K562 (cell line): ENCODE results near the gene SIPA1L2. TPM values are rescaled to one million over a fixed set of nuclear protein-coding genes. Genes with fewer than 3 reads are reported as not detected.

ENCODE experiments used
- ATAC-seq: fragments of 200-7000 bp; cut with Tn5 transposase; 3 replicates; pipeline ENCODE4 v1.9.1; 2020; ENCODE audit warnings: moderate library complexity
- BruUV-seq: library from RNA; stranded (reverse); fragments of 400-500 nt; replicated peaks from 2 replicates; lab custom pipeline; 2021; lab: Mats Ljungman, UMichigan
- CTCF ChIA-PET: fragments of 300-600 bp; formaldehyde crosslinking; extraction: SDS; loops from one replicate; lab custom pipeline; 2021; ENCODE audit warnings: low intra/inter-chr PET ratio; lab: Yijun Ruan, JAX
- POLR2A ChIA-PET: fragments of 300-600, 350-650 bp; sonication (Branson Sonifier 250); formaldehyde crosslinking; extraction: SDS; loops from one replicate; lab custom pipeline; 2021; ENCODE audit warnings: antibody characterized with exemption, inconsistent platforms; lab: Yijun Ruan, JAX
- DNase-seq, 4 experiments: peaks; one replicate each; pipeline versions ENCODE4 v3.0.0 to v3.0.0-alpha.2; 2011 to 2018; ENCODE audit warnings: low spot score in 3 of 4, mixed read lengths in 3 of 4; ENCODE audit errors: extremely low read depth in 1 of 4
- FAIRE-seq: peaks from 2 replicates; lab custom pipeline; 2011; peaks lifted over from hg19 to GRCh38; lab: Jason Lieb, UNC
- H2AFZ ChIP-seq: 2 replicates; pipeline ENCODE4 v1.6.0; 2011; ENCODE audit warnings: low read depth, low read length, control low read depth, inconsistent platforms
- H3K27ac ChIP-seq: fragments of 200-600 bp; 3 replicates; pipeline ENCODE4 v1.8.0; 2011; ENCODE audit warnings: low read depth, mild to moderate bottlenecking, control low read depth, inconsistent platforms, low read length, moderate library complexity, mixed read lengths; ENCODE audit errors: extremely low read depth
- H3K27me3 ChIP-seq, 2 experiments: fragments of 300-600 bp in 1 of 2; 2 replicates in 1 of 2; 3 replicates in 1 of 2; pipeline versions ENCODE4 v1.6.0 to v1.8.0; 2011; ENCODE audit warnings: inconsistent platforms in 2 of 2, low read length in 2 of 2, mild to moderate bottlenecking in 1 of 2, mixed read lengths in 1 of 2, moderate library complexity in 1 of 2; ENCODE audit not compliant: control insufficient read depth in 2 of 2, insufficient read depth in 2 of 2
- H3K36me3 ChIP-seq: fragments of 300-600 bp; 3 replicates; pipeline ENCODE4 v1.8.0; 2011; ENCODE audit warnings: mild to moderate bottlenecking, low read length, inconsistent platforms; ENCODE audit not compliant: control insufficient read depth, insufficient read depth
- H3K4me1 ChIP-seq, 2 experiments: fragments of 200-600 bp in 1 of 2; replicated peaks in 1 of 2; 2 replicates in 1 of 2; 3 replicates in 1 of 2; pipeline versions ENCODE4 v1.5.1 to v1.8.0; 2011; ENCODE audit warnings: inconsistent platforms in 2 of 2, low read length in 2 of 2, mild to moderate bottlenecking in 1 of 2, mixed read lengths in 1 of 2, moderate library complexity in 1 of 2; ENCODE audit not compliant: control insufficient read depth in 2 of 2, insufficient read depth in 2 of 2
- H3K4me2 ChIP-seq: 2 replicates; pipeline ENCODE4 v1.6.1; 2011; ENCODE audit warnings: low read length, control low read depth, inconsistent platforms, mixed read lengths; ENCODE audit not compliant: insufficient read depth
- H3K4me3 ChIP-seq: fragments of 200-600 bp; sonication (generic), shearing (Covaris generic); 2 replicates; pipeline ENCODE4 v1.5.1; 2016; ENCODE audit warnings: control low read depth, inconsistent platforms
- H3K79me2 ChIP-seq: fragments of 200-600 bp; 3 replicates; pipeline ENCODE4 v1.8.0; 2011; ENCODE audit warnings: low read length, inconsistent platforms; ENCODE audit not compliant: control insufficient read depth, insufficient read depth
- H3K9ac ChIP-seq, 2 experiments: 2 replicates each; pipeline versions ENCODE4 v1.6.0 to v1.6.1; 2011; ENCODE audit warnings: low read depth in 2 of 2, low read length in 2 of 2, control low read depth in 1 of 2, inconsistent platforms in 1 of 2, mild to moderate bottlenecking in 1 of 2, mixed read lengths in 1 of 2; ENCODE audit not compliant: insufficient read depth in 1 of 2
- H3K9me1 ChIP-seq: one replicate; pipeline ENCODE4 v1.6.0; 2011; ENCODE audit warnings: inconsistent platforms, mild to moderate bottlenecking, low read length, moderate library complexity; ENCODE audit not compliant: control insufficient read depth, insufficient read depth
- H3K9me3 ChIP-seq: replicated peaks from 2 replicates; pipeline ENCODE4 v1.5.1; 2011; ENCODE audit warnings: low read depth, low read length, inconsistent platforms; ENCODE audit not compliant: control insufficient read depth, insufficient read depth
- H4K20me1 ChIP-seq: replicated peaks from 2 replicates; pipeline ENCODE4 v1.6.1; 2011; ENCODE audit warnings: low read length, inconsistent platforms, mixed read lengths; ENCODE audit not compliant: control insufficient read depth, insufficient read depth
- ARID4B ChIP-seq: sonication (generic); formaldehyde crosslinking; IDR thresholded peaks from 2 replicates; pipeline ENCODE4 v1.8.0; 2022; ENCODE audit warnings: mild to moderate bottlenecking, missing genetic modification reagents
- ARNT ChIP-seq, 2 experiments: fragments of 450-650 bp; IDR thresholded peaks; 2 replicates each; pipeline ENCODE4 v1.6.1; 2016; ENCODE audit warnings: mild to moderate bottlenecking in 1 of 2
- CEBPG ChIP-seq, 3 experiments: fragments of 200-800 bp in 1 of 3; sonication (Bioruptor generic) in 1 of 3; sonication (generic) in 1 of 3; formaldehyde crosslinking in 1 of 3; IDR thresholded peaks in 2 of 3; conservative IDR thresholded peaks in 1 of 3; 2 replicates each; pipeline versions ENCODE4 v1.6.1 to v1.8.0; 2016 to 2022; ENCODE audit warnings: missing compliant biosample characterization in 2 of 3, missing genetic modification characterization in 2 of 3, mild to moderate bottlenecking in 1 of 3, missing genetic modification reagents in 1 of 3
- CHAMP1 ChIP-seq: fragments of 450-650 bp; IDR thresholded peaks from 2 replicates; pipeline ENCODE4 v1.6.1; 2016; ENCODE audit warnings: mild to moderate bottlenecking
- KLF6 ChIP-seq: fragments of 250-450 bp; sonication (Bioruptor Pico); IDR thresholded peaks from 2 replicates; pipeline ENCODE4 v1.4.0; 2020; ENCODE audit warnings: mild to moderate bottlenecking, moderate library complexity, borderline replicate concordance
- PHTF2 ChIP-seq: fragments of 250-450 bp; sonication (Bioruptor Pico); IDR thresholded peaks from 2 replicates; pipeline ENCODE4 v1.5.0; 2021; ENCODE audit warnings: mild to moderate bottlenecking
- POU5F1 ChIP-seq: fragments of 150-350 bp; IDR thresholded peaks from 2 replicates; pipeline ENCODE4 v1.6.1; 2014; ENCODE audit warnings: borderline replicate concordance, low read length, low read depth, mild to moderate bottlenecking; ENCODE audit not compliant: partially characterized antibody
- PRPF4 ChIP-seq: fragments of 200-400 bp; formaldehyde crosslinking; IDR thresholded peaks from one replicate; pipeline ENCODE4 v1.6.1; 2017; ENCODE audit warnings: low read length, low read depth, mild to moderate bottlenecking; ENCODE audit not compliant: insufficient read depth, poor library complexity, severe bottlenecking
- RBBP5 ChIP-seq: fragments of 200-600 bp; sonication (generic); IDR thresholded peaks from 2 replicates; pipeline ENCODE4 v1.6.1; 2012; ENCODE audit warnings: borderline replicate concordance, mild to moderate bottlenecking, low read length, control low read depth, inconsistent platforms; ENCODE audit not compliant: insufficient read depth, poor library complexity, severe bottlenecking
- RBFOX2 ChIP-seq: fragments of 200-400 bp; formaldehyde crosslinking; IDR thresholded peaks from 2 replicates; pipeline ENCODE4 v1.6.1; 2017; ENCODE audit warnings: low read depth, mild to moderate bottlenecking, low read length, moderate library complexity
- STAT5A ChIP-seq: IDR thresholded peaks from 2 replicates; pipeline ENCODE4 v1.6.1; 2012; ENCODE audit warnings: low read length, inconsistent platforms, borderline replicate concordance
- ZNF584 ChIP-seq: fragments of 200-800 bp; sonication (Bioruptor generic); IDR thresholded peaks from 2 replicates; pipeline ENCODE4 v1.6.1; 2016; ENCODE audit warnings: low read depth, mild to moderate bottlenecking, missing genetic modification characterization, missing compliant biosample characterization
- WGBS: fragments of 100-300 bp; shearing (Covaris generic); methylation state at CpG from one replicate; pipeline ENCODE4 v1.1.6; 2016; ENCODE audit warnings: low coverage, mixed read lengths; ENCODE audit not compliant: insufficient coverage; ENCODE audit errors: missing lambda C conversion rate; 5-methylcytosine and 5-hydroxymethylcytosine counted together
- in situ Hi-C: fragments of 300-500 bp; cut with MboI; formaldehyde crosslinking; loops from 4 replicates; pipeline ENCODE4 v1.15.0; 2018; ENCODE audit warnings: inconsistent platforms, mixed read lengths
- intact Hi-C: fragments of 100-400 bp; cut with micrococcal nuclease; formaldehyde crosslinking; loops from 2 replicates; pipeline ENCODE4 v1.14.2; 2022
- polyA plus RNA-seq, 8 experiments: library from polyadenylated mRNA; depleted of rRNA in 4 of 8; stranded (reverse) in 5 of 8; unstranded in 3 of 8; fragments of >200 nt; fragmentation: Nextera tagmentation in 2 of 8; fragmentation: Illumina TruSeq in 1 of 8; extraction: Ambion mirVana in 2 of 8; extraction: Trizol in 1 of 8; gene quantifications; 2 replicates each; pipeline versions ENCODE4 v1.2.1 to v1.2.3, GENCODE V29; 2011 to 2014; ENCODE audit warnings: inconsistent platforms in 1 of 8, missing spikeins in 1 of 8
- total RNA-seq, 7 experiments: library from RNA; depleted of rRNA in 6 of 7; stranded (reverse); fragments of >200 nt in 6 of 7; fragmentation: Illumina TruSeq in 2 of 7; extraction: Trizol in 2 of 7; gene quantifications; 2 replicates each; pipeline versions ENCODE4 v1.2.1 to v1.2.3, GENCODE V29; 2011 to 2021; ENCODE audit warnings: low replicate concordance in 1 of 7

Gene SIPA1L2
- total and polyA plus RNA-seq, 9 of the 15 experiments (the other 6 are each of a cell fraction or from before 2014, with no cell fraction given), result 0.04 to 0.22 (median 0.06) TPM; not detected in 5

- no peak overlapping the region for H3K27ac ChIP-seq
- H3K36me3 ChIP-seq, result no peaks in the 10 kb centered on the region
- H3K9ac ChIP-seq, result no peak overlapping the region
- in situ Hi-C loops (no loop called here), intact Hi-C loops (no loop called here)
- H3K4me1 ChIP-seq, result no peaks in the 10 kb centered on the region; a peak in 1 of 5 replicates
- WGBS, result 4% methylated on average over 11 of the region's 11 CpGs
- no TSS peak for BruUV-seq
- H3K9me1 ChIP-seq, result no peaks in the 10 kb centered on the region
- no peaks in the 10 kb centered on the region for H3K9me3 ChIP-seq
- ChIA-PET POLR2A (no interaction called here), CTCF (no interaction called here)
- H4K20me1 ChIP-seq, result no peaks in the 10 kb centered on the region
- FAIRE-seq (no peak), DNase-seq (no peak), ATAC-seq (peak; percentile 68)
- H3K4me2 ChIP-seq, result peak overlapping the region; percentile 39; the same call in 1 of the 2 replicates
- H3K27me3 ChIP-seq, result peaks cover 0 to 3% of the 10 kb centered on the region in 2 experiments; a peak in 1 of 5 replicates
- H3K4me3 ChIP-seq, result no peak overlapping the region
- H2AFZ ChIP-seq, result peak overlapping the region; percentile 16; the same call in 1 of the 2 replicates
- no peaks in the 10 kb centered on the region for H3K79me2 ChIP-seq
- TF ChIP-seq CEBPG (CRISPR knock-in tag; IDR thresholded peaks at IDR 0.05) (peak; percentile 80), CEBPG (tag; conservative IDR thresholded peaks at IDR 0.05 in 1 of 2, IDR thresholded peaks at IDR 0.05 in 1 of 2) (peak; percentile 92 to 95), STAT5A (no peak), CHAMP1 (no peak), RBFOX2 (0 out of 2 replicates have a peak, but pooled peaks have one; percentile 11), ARID4B (CRISPR knock-in tag) (no peak), KLF6 (peak; percentile 72; the same call in 1 of the 2 replicates), POU5F1 (no peak), PHTF2 (CRISPR knock-in tag) (no peak), ZNF584 (CRISPR knock-in tag) (peak; percentile 85; the same call in 1 of the 2 replicates), RBBP5 (no peak), PRPF4 (no peak), ARNT (IDR thresholded peaks at IDR 0.05) (no peak)
Observed at GRCh38 chr1:232599178-232600041, 30.5 kb downstream of the SIPA1L2 start.
